Activated CD8-positive, alpha-beta memory T cell treated with anti-CD3 and anti-CD28 coated beads, Interleukin-2, amount 10 ng/mL, durations not matched to agents 7 days and 5 days (primary cell): Measurements from ENCODE around the gene ABCC6. TPM values are rescaled to one million over a fixed set of nuclear protein-coding genes. Genes with fewer than 3 reads are reported as not detected.

ENCODE experiments used
- ATAC-seq: fragments of 150-1000 bp; cut with Tn5 transposase; one replicate; pipeline ENCODE4 v1.10.0; 2021; ENCODE audit warnings: moderate library complexity
- CTCF ChIA-PET: fragments of 350-600 bp; sonication (Branson Sonifier 250); formaldehyde crosslinking; loops from one replicate; lab custom pipeline; 2021; ENCODE audit warnings: antibody characterized with exemption; lab: Charles Lee
- DNase-seq: peaks from one replicate; pipeline ENCODE4 v3.0.0-alpha.2; 2020
- H3K27ac Mint-ChIP-seq: one replicate; pipeline ENCODE4 v1.8.0; 2021; ENCODE audit warnings: mild to moderate bottlenecking, mixed read lengths
- H3K27me3 Mint-ChIP-seq: one replicate; pipeline ENCODE4 v1.8.0; 2021; ENCODE audit warnings: mixed read lengths
- H3K36me3 Mint-ChIP-seq: one replicate; pipeline ENCODE4 v1.8.0; 2021; ENCODE audit warnings: mild to moderate bottlenecking, mixed read lengths
- H3K4me1 Mint-ChIP-seq: one replicate; pipeline ENCODE4 v1.8.0; 2021; ENCODE audit warnings: mixed read lengths
- H3K4me3 Mint-ChIP-seq: one replicate; pipeline ENCODE4 v1.8.0; 2021; ENCODE audit warnings: mild to moderate bottlenecking, moderate library complexity, mixed read lengths
- H3K9me3 Mint-ChIP-seq: one replicate; pipeline ENCODE4 v1.8.0; 2022; ENCODE audit warnings: low read depth, mixed read lengths
- total RNA-seq, 2 experiments: library from RNA; stranded (reverse); gene quantifications; one replicate each; pipeline ENCODE4 v1.2.3, GENCODE V29; 2021

The ABCC6 gene
- total RNA-seq, 2 experiments from 2014 or later: 0.16 TPM; not detected in 1

DNA sequence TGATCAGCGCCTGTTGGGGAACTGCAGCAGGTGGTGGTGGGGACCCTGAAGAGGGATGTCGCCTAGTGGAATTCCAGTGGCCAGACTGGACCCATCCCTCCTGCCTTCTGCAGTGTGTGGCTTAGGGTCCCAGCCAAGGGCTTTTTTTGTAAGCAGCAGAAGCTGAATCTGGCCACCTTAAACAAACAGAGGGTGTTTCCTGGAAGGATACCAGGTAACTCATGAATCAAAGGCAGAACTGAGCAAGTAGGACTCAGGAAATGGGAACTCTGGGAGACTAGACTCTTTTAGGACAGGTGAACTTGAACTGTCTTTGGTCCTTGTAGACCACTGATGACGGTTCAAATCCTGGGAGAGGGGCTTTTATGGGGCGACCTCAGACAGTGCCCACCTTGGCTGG lies 124.0 kb downstream of the ABCC6 start:
- H3K27ac Mint-ChIP-seq: no peak overlapping the region
- peaks cover 49% of the 10 kb centered on the region for H3K36me3 Mint-ChIP-seq
- CTCF ChIA-PET: no interaction called here
- no peaks in the 10 kb centered on the region for H3K9me3 Mint-ChIP-seq
- DNase-seq (no peak), ATAC-seq (no peak)
- H3K4me1 Mint-ChIP-seq: no peaks in the 10 kb centered on the region
- H3K4me3 Mint-ChIP-seq: no peak overlapping the region
- no peaks in the 10 kb centered on the region for H3K27me3 Mint-ChIP-seq

Other genes starting within 250 kb of the ABCC6 start
- 10 to 100 TPM; 26.0 to 26.4 TPM for gene NOMO3, start 9.0 kb upstream of the ABCC6 start, total RNA-seq
- gene NPIPA7, start 155.6 kb upstream of the ABCC6 start, total RNA-seq: 10 to 100 TPM; 10.8 to 12.9 TPM